SK-N-SH treated with all-trans-retinoic acid at 6 μM for 48 hours (cell line): ENCODE data around the gene GOLGA6A.

ENCODE experiments used
- ATAC-seq: fragments of 200-7000 bp; cut with Tn5 transposase; 3 replicates; pipeline ENCODE4 v1.9.1; 2020; ENCODE audit warnings: mild to moderate bottlenecking, moderate library complexity
- ARNTL ChIP-seq: fragments of 450-650 bp; formaldehyde crosslinking; IDR thresholded peaks from 2 replicates; pipeline ENCODE4 v1.5.0; 2020; ENCODE audit warnings: low read depth, mild to moderate bottlenecking, moderate library complexity, borderline replicate concordance
- BACH2 ChIP-seq: fragments of 250-450 bp; sonication (Bioruptor Pico); IDR thresholded peaks from 2 replicates; pipeline ENCODE4 v1.9.0; 2021; ENCODE audit warnings: mild to moderate bottlenecking, borderline replicate concordance
- CSDC2 ChIP-seq: fragments of 250-450 bp; sonication (Bioruptor Pico); IDR thresholded peaks from 2 replicates; pipeline ENCODE4 v1.5.0; 2020; ENCODE audit warnings: mild to moderate bottlenecking, moderate library complexity
- ESRRG ChIP-seq: fragments of 250-450 bp; sonication (Bioruptor Pico); IDR thresholded peaks from 2 replicates; pipeline ENCODE4 v1.6.1; 2021; ENCODE audit warnings: mild to moderate bottlenecking
- GLIS3 ChIP-seq: fragments of 250-450 bp; sonication (Bioruptor Pico); IDR thresholded peaks from 2 replicates; pipeline ENCODE4 v1.5.0; 2020; ENCODE audit warnings: mild to moderate bottlenecking, moderate library complexity
- OSR1 ChIP-seq: fragments of 250-450 bp; sonication (Bioruptor Pico); IDR thresholded peaks from 2 replicates; pipeline ENCODE4 v1.8.0; 2022; ENCODE audit warnings: moderate library complexity, mild to moderate bottlenecking, inconsistent platforms
- SNAI2 ChIP-seq: fragments of 250-450 bp; sonication (Bioruptor Pico); IDR thresholded peaks from 2 replicates; pipeline ENCODE4 v1.5.0; 2020; ENCODE audit warnings: mild to moderate bottlenecking, moderate library complexity
- TCF4 ChIP-seq: fragments of 250-450 bp; sonication (Bioruptor Pico); IDR thresholded peaks from 2 replicates; pipeline ENCODE4 v1.8.0; 2021; ENCODE audit warnings: mild to moderate bottlenecking, moderate library complexity, borderline replicate concordance
- ZC3H10 ChIP-seq: fragments of 250-450 bp; sonication (Bioruptor Pico); IDR thresholded peaks from 2 replicates; pipeline ENCODE4 v1.5.1; 2021; ENCODE audit warnings: mild to moderate bottlenecking, moderate library complexity
- ZFP3 ChIP-seq: fragments of 250-450 bp; sonication (Bioruptor Pico); IDR thresholded peaks from 2 replicates; pipeline ENCODE4 v1.5.0; 2020; ENCODE audit warnings: mild to moderate bottlenecking, moderate library complexity
- ZNF565 ChIP-seq: fragments of 450-650 bp; formaldehyde crosslinking; conservative IDR thresholded peaks from 2 replicates; pipeline ENCODE4 v1.5.0; 2020; ENCODE audit warnings: low read depth, mild to moderate bottlenecking, moderate library complexity
- ZNF70 ChIP-seq: fragments of 450-650 bp; formaldehyde crosslinking; IDR thresholded peaks from 2 replicates; pipeline ENCODE4 v1.5.0; 2020; ENCODE audit warnings: mild to moderate bottlenecking, moderate library complexity
- ZNF8 ChIP-seq: fragments of 450-650 bp; formaldehyde crosslinking; IDR thresholded peaks from 2 replicates; pipeline ENCODE4 v1.5.0; 2020; ENCODE audit warnings: mild to moderate bottlenecking, moderate library complexity
- TF ChIP-seq, protein P1 (sequence below): fragments of 250-450 bp; sonication (Bioruptor Pico); IDR thresholded peaks from 2 replicates; pipeline ENCODE4 v1.8.0; 2021; ENCODE audit warnings: low read depth, mild to moderate bottlenecking, moderate library complexity, borderline replicate concordance
- TF ChIP-seq, protein P2 (sequence below): fragments of 250-450 bp; sonication (Bioruptor Pico); IDR thresholded peaks from 2 replicates; pipeline ENCODE4 v1.8.0; 2020; ENCODE audit warnings: mild to moderate bottlenecking, moderate library complexity, borderline replicate concordance
- TF ChIP-seq, protein P3 (sequence below): fragments of 250-450 bp; sonication (Bioruptor Pico); IDR thresholded peaks from 2 replicates; pipeline ENCODE4 v1.5.1; 2021; ENCODE audit warnings: mild to moderate bottlenecking, moderate library complexity
- TF ChIP-seq, protein P4 (sequence below): fragments of 250-450 bp; sonication (Bioruptor Pico); IDR thresholded peaks from 2 replicates; pipeline ENCODE4 v1.5.0; 2020; ENCODE audit warnings: mild to moderate bottlenecking, moderate library complexity

Gene GOLGA6A

DNA sequence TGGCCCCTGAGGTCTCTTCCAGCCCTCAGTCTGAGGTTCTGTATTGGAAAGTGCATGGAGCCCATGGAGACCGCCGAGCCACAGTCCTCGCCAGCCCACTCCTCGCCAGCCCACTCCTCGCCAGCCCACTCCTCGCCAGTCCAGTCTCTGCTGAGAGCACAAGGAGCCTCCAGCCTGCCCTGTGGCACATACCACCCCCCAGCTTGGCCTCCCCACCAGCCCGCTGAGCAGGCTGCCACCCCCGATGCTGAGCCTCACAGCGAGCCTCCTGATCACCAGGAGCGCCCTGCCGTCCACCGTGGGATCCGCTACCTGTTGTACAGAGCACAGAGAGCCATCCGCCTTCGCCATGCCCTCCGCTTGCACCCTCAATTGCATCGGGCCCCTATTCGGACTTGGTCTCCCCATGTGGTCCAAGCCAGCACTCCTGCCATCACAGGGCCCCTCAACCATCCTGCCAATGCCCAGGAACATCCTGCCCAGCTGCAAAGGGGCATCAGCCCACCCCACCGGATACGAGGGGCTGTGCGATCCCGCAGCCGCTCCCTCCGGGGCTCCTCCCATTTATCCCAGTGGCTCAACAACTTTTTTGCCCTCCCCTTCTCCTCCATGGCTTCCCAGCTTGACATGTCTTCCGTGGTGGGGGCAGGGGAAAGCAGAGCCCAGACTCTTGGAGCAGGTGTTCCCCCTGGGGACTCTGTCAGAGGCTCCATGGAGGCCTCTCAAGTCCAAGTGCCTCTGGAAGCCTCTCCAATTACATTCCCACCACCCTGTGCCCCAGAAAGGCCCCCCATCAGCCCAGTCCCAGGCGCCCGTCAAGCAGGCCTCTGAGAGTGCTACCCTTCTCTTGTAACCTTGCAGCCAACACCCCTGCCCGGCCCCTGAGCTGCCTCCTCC, 47.0 kb downstream of the GOLGA6A start (continued):
- TF ChIP-seq, protein P1, sequence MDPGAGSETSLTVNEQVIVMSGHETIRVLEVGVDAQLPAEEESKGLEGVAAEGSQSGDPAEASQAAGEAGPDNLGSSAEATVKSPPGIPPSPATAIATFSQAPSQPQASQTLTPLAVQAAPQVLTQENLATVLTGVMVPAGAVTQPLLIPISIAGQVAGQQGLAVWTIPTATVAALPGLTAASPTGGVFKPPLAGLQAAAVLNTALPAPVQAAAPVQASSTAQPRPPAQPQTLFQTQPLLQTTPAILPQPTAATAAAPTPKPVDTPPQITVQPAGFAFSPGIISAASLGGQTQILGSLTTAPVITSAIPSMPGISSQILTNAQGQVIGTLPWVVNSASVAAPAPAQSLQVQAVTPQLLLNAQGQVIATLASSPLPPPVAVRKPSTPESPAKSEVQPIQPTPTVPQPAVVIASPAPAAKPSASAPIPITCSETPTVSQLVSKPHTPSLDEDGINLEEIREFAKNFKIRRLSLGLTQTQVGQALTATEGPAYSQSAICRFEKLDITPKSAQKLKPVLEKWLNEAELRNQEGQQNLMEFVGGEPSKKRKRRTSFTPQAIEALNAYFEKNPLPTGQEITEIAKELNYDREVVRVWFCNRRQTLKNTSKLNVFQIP (CRISPR knock-in tag), result no peak
- TF ChIP-seq BACH2 (no peak), ARNTL (CRISPR knock-in tag) (no peak), ZNF70 (CRISPR knock-in tag) (no peak), GLIS3 (CRISPR knock-in tag) (no peak), OSR1 (CRISPR knock-in tag) (no peak)
- TF ChIP-seq, protein P2, sequence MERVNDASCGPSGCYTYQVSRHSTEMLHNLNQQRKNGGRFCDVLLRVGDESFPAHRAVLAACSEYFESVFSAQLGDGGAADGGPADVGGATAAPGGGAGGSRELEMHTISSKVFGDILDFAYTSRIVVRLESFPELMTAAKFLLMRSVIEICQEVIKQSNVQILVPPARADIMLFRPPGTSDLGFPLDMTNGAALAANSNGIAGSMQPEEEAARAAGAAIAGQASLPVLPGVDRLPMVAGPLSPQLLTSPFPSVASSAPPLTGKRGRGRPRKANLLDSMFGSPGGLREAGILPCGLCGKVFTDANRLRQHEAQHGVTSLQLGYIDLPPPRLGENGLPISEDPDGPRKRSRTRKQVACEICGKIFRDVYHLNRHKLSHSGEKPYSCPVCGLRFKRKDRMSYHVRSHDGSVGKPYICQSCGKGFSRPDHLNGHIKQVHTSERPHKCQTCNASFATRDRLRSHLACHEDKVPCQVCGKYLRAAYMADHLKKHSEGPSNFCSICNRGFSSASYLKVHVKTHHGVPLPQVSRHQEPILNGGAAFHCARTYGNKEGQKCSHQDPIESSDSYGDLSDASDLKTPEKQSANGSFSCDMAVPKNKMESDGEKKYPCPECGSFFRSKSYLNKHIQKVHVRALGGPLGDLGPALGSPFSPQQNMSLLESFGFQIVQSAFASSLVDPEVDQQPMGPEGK, result no peak

DNA sequence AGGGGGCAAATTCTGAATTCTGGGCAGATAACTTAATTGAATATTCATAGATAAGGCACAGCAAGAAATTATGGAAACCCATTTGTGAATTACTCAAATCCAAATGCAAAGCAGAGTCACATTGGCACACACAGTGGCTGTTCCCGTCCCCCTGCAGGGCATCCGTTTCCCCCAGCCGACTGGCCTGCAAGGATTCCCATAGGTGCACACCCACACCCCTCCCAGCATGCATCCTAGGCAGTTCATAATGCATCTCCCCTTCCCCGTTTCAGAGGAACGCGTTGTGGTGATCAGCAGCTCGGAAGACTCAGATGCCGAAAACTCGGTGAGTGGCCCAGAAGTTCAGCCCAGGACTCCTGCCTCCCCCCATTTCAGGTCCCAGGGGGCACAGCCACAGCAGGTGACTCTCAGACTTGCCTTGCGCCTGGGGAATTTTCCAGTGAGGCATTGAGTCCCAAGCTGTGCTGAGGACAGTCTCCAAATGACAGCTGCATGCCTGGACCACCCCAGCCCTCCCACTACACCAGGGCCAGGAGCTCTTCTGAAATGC, 48.1 kb downstream of the GOLGA6A start:
- ATAC-seq, result no peak
- TF ChIP-seq TCF4 (CRISPR knock-in tag) (no peak), OSR1 (CRISPR knock-in tag) (no peak), GLIS3 (CRISPR knock-in tag) (no peak)
- TF ChIP-seq, protein P3, sequence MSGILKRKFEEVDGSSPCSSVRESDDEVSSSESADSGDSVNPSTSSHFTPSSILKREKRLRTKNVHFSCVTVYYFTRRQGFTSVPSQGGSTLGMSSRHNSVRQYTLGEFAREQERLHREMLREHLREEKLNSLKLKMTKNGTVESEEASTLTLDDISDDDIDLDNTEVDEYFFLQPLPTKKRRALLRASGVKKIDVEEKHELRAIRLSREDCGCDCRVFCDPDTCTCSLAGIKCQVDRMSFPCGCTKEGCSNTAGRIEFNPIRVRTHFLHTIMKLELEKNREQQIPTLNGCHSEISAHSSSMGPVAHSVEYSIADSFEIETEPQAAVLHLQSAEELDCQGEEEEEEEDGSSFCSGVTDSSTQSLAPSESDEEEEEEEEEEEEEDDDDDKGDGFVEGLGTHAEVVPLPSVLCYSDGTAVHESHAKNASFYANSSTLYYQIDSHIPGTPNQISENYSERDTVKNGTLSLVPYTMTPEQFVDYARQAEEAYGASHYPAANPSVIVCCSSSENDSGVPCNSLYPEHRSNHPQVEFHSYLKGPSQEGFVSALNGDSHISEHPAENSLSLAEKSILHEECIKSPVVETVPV (CRISPR knock-in tag), result no peak
- TF ChIP-seq, protein P4, sequence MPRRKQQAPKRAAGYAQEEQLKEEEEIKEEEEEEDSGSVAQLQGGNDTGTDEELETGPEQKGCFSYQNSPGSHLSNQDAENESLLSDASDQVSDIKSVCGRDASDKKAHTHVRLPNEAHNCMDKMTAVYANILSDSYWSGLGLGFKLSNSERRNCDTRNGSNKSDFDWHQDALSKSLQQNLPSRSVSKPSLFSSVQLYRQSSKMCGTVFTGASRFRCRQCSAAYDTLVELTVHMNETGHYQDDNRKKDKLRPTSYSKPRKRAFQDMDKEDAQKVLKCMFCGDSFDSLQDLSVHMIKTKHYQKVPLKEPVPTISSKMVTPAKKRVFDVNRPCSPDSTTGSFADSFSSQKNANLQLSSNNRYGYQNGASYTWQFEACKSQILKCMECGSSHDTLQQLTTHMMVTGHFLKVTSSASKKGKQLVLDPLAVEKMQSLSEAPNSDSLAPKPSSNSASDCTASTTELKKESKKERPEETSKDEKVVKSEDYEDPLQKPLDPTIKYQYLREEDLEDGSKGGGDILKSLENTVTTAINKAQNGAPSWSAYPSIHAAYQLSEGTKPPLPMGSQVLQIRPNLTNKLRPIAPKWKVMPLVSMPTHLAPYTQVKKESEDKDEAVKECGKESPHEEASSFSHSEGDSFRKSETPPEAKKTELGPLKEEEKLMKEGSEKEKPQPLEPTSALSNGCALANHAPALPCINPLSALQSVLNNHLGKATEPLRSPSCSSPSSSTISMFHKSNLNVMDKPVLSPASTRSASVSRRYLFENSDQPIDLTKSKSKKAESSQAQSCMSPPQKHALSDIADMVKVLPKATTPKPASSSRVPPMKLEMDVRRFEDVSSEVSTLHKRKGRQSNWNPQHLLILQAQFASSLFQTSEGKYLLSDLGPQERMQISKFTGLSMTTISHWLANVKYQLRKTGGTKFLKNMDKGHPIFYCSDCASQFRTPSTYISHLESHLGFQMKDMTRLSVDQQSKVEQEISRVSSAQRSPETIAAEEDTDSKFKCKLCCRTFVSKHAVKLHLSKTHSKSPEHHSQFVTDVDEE, result no peak
- TF ChIP-seq, all 23 proteins: peak for 0

DNA sequence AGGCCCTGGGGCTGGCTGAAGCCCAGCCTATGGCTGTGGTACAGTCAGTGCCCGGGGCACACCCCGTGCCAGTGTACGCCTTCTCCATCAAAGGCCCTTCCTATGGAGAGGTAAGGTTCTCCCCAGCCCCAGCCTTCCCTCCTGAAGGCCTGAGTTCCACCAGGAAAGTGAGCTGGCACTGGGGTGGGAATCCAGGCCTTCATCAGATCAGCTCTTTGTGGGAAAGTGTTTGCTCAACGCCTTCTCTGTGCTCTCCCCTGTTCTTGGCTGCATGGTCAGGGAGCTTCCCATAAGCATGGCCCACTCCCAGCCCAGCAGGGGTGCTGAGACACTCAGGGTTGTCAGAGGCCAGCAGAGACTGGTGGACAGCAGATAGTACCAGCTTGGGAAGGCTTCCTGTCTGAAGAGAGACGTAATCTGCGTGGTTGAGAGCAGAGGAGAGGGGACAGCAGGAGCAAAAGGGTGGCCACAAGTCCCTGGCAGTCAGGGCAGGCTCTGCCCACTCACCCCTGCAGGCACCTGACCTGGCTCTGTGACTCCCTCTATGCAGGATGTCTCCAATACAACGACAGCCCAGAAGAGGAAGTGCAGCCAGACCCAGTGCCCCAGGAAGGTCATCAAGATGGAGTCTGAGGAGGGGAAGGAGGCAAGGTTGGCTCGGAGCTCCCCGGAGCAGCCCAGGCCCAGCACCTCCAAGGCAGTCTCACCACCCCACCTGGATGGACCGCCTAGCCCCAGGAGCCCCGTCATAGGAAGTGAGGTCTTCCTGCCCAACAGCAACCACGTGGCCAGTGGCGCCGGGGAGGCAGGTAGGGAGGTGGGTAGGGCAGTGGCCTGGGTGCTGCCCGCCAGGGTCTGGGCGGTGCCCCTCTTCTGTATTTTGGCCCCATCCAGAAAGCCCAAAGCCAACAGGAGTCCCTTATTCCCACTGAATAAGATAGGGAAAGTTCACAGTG, 49.5 kb downstream of the GOLGA6A start:
- ATAC-seq, result no peak

DNA sequence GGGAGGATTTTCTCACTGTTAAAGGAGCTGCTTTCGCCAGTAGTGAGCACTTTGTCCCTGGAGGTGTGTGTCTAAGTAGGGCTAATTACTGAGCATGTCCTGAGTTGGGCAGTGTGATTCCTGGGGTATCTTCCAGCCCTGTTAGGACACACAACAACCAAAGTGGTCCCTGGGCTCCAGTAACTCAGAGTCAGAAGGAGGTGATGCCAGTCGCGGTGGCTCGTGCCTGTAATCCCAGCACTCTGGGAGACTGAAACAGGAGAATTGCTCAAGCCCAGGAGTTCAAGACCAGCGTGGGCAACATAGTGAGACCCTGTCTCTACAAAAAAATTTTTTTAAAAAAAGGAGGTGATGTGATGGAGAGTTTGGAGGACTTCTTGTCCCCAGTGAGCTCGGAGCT, 50.3 kb downstream of the GOLGA6A start:
- no peak for ATAC-seq
- no peak for TF ChIP-seq SNAI2
- TF ChIP-seq ARNTL (CRISPR knock-in tag), result no peak
- TF ChIP-seq, protein P3 (CRISPR knock-in tag), result no peak
- no peak for TF ChIP-seq ZNF565 (CRISPR knock-in tag)
- no peak for TF ChIP-seq ESRRG (CRISPR knock-in tag)
- no peak for TF ChIP-seq TCF4 (CRISPR knock-in tag)
- no peak for TF ChIP-seq CSDC2 (CRISPR knock-in tag)

More for the DNA sequence above, 49.5 kb downstream of the GOLGA6A start:
- TF ChIP-seq ZC3H10 (CRISPR knock-in tag), result no peak
- TF ChIP-seq ZNF565 (CRISPR knock-in tag), result no peak
- no peak for TF ChIP-seq ZNF8
- TF ChIP-seq ZFP3 (CRISPR knock-in tag), result no peak
